A549 (cell line): ENCODE results near the gene ATP5PB. TPM values are rescaled to one million over a fixed set of nuclear protein-coding genes. Genes with fewer than 3 reads are reported as not detected.

Experiments used
- ATAC-seq, 2 experiments: fragments of 200-7000 bp in 1 of 2; fragments of >200 bp in 1 of 2; cut with Nextera tagmentation in 1 of 2; cut with Tn5 transposase in 1 of 2; 3 replicates each; pipeline versions ENCODE4 v1.8.0 to v1.9.1; 2018 to 2020; ENCODE audit warnings: mild to moderate bottlenecking in 1 of 2, moderate library complexity in 1 of 2
- CTCF ChIA-PET: fragments of 300-600 bp; sonication (Branson Sonifier 250); formaldehyde crosslinking; extraction: SDS; loops from one replicate; lab custom pipeline; 2021; ENCODE audit warnings: antibody characterized with exemption, inconsistent platforms; lab: Yijun Ruan, JAX
- POLR2A ChIA-PET: fragments of 350-600 bp; formaldehyde crosslinking; extraction: SDS; loops from one replicate; lab custom pipeline; 2021; ENCODE audit warnings: antibody characterized with exemption, inconsistent platforms; lab: Yijun Ruan, JAX
- DNase-seq, 2 experiments: peaks; one replicate each; pipeline versions ENCODE4 v3.0.0 to v3.0.0-alpha.2; 2011 to 2016; ENCODE audit warnings: low read depth in 1 of 2, low spot score in 1 of 2
- FAIRE-seq: peaks from 2 replicates; lab custom pipeline; 2011; peaks lifted over from hg19 to GRCh38; lab: Jason Lieb, UNC
- H3K27ac ChIP-seq, 2 experiments: fragments of >200 bp; sonication (Bioruptor Twin); formaldehyde crosslinking; 3 replicates each; pipeline ENCODE4 v1.5.1; 2016 to 2017
- H3K4me1 ChIP-seq: fragments of >200 bp; sonication (Bioruptor Twin); formaldehyde crosslinking; 3 replicates; pipeline ENCODE4 v1.6.1; 2016
- H3K4me2 ChIP-seq: fragments of >200 bp; sonication (Bioruptor Twin); formaldehyde crosslinking; 3 replicates; pipeline ENCODE4 v1.6.1; 2016
- H3K4me3 ChIP-seq: fragments of >200 bp; sonication (Bioruptor Twin); formaldehyde crosslinking; 3 replicates; pipeline ENCODE4 v1.5.1; 2016
- H3K9me3 ChIP-seq: fragments of >200 bp; sonication (Bioruptor Twin); formaldehyde crosslinking; 3 replicates; pipeline ENCODE4 v1.6.1; 2016
- BHLHE40 ChIP-seq: IDR thresholded peaks from 2 replicates; pipeline ENCODE4 v1.6.1; 2012; ENCODE audit warnings: low read depth, low read length, inconsistent platforms
- CBX2 ChIP-seq: fragments of 200-600 bp; sonication (generic); IDR thresholded peaks from 2 replicates; pipeline ENCODE4 v1.6.1; 2016; ENCODE audit warnings: low read depth, mild to moderate bottlenecking, borderline replicate concordance
- CBX8 ChIP-seq: fragments of 200-600 bp; sonication (generic); IDR thresholded peaks from 2 replicates; pipeline ENCODE4 v1.6.1; 2016
- CEBPB ChIP-seq, 2 experiments: fragments of >200 bp in 1 of 2; sonication (Bioruptor Twin) in 1 of 2; formaldehyde crosslinking in 1 of 2; IDR thresholded peaks; 2 replicates each; pipeline ENCODE4 v1.6.1; 2012 to 2016
- CHD4 ChIP-seq: fragments of 200-600 bp; sonication (generic); IDR thresholded peaks from 2 replicates; pipeline ENCODE4 v1.6.1; 2016; ENCODE audit warnings: antibody characterized with exemption, mild to moderate bottlenecking, borderline replicate concordance
- EHF ChIP-seq: fragments of 250-450 bp; sonication (Bioruptor Pico); IDR thresholded peaks from 2 replicates; pipeline ENCODE4 v1.5.0; 2020; ENCODE audit warnings: mild to moderate bottlenecking
- EHMT2 ChIP-seq: fragments of 200-600 bp; sonication (generic); IDR thresholded peaks from 2 replicates; pipeline ENCODE4 v1.6.1; 2016; ENCODE audit warnings: antibody characterized with exemption, low read depth, mild to moderate bottlenecking, moderate library complexity
- FOSL2 ChIP-seq, 2 experiments: fragments of 450-650 bp in 1 of 2; fragments of >200 bp in 1 of 2; sonication (Bioruptor Twin) in 1 of 2; formaldehyde crosslinking; IDR thresholded peaks; 2 replicates each; pipeline versions ENCODE4 v1.5.0 to v1.6.1; 2016 to 2020; ENCODE audit warnings: mild to moderate bottlenecking in 1 of 2, moderate library complexity in 1 of 2
- GATA3 ChIP-seq: IDR thresholded peaks from 2 replicates; pipeline ENCODE4 v1.6.1; 2012; ENCODE audit warnings: borderline replicate concordance
- HDAC2 ChIP-seq: fragments of 200-600 bp; sonication (generic); IDR thresholded peaks from 2 replicates; pipeline ENCODE4 v1.6.1; 2016
- HOXB13 ChIP-seq: fragments of 250-450 bp; sonication (Bioruptor Pico); IDR thresholded peaks from 2 replicates; pipeline ENCODE4 v1.5.0; 2020; ENCODE audit warnings: low read depth, mild to moderate bottlenecking, moderate library complexity
- JUNB ChIP-seq: fragments of >200 bp; sonication (Bioruptor Twin); formaldehyde crosslinking; IDR thresholded peaks from 2 replicates; pipeline ENCODE4 v1.6.1; 2016
- MAFK ChIP-seq: fragments of 450-650 bp; IDR thresholded peaks from 2 replicates; pipeline ENCODE4 v1.6.1; 2014; ENCODE audit not compliant: partially characterized antibody
- NFE2L2 ChIP-seq: fragments of 150-350 bp; conservative IDR thresholded peaks from 2 replicates; pipeline ENCODE4 v1.6.1; 2014; ENCODE audit warnings: low read length
- NPAS2 ChIP-seq: fragments of 250-450 bp; sonication (Bioruptor Pico); IDR thresholded peaks from 2 replicates; pipeline ENCODE4 v1.8.0; 2022; ENCODE audit warnings: mild to moderate bottlenecking, moderate library complexity, borderline replicate concordance
- PHF8 ChIP-seq: fragments of 200-600 bp; sonication (generic); IDR thresholded peaks from 2 replicates; pipeline ENCODE4 v1.6.1; 2016; ENCODE audit warnings: low read depth, mild to moderate bottlenecking, antibody characterized with exemption, moderate library complexity, borderline replicate concordance
- POLR2AphosphoS2 ChIP-seq: conservative IDR thresholded peaks from 2 replicates; pipeline ENCODE4 v1.6.1; 2012; ENCODE audit warnings: low read length, improper control_type of control experiment, inconsistent platforms
- RCOR1 ChIP-seq: fragments of 150-350 bp; IDR thresholded peaks from 2 replicates; pipeline ENCODE4 v1.6.1; 2014; ENCODE audit warnings: antibody characterized with exemption, low read length, low read depth
- RFX5 ChIP-seq: fragments of 450-650 bp; IDR thresholded peaks from 2 replicates; pipeline ENCODE4 v1.7.1; 2014; ENCODE audit warnings: antibody characterized with exemption, mild to moderate bottlenecking, moderate library complexity
- RNF2 ChIP-seq: fragments of 200-600 bp; sonication (generic); IDR thresholded peaks from 2 replicates; pipeline ENCODE4 v1.6.1; 2016; ENCODE audit warnings: low read depth, mild to moderate bottlenecking, antibody characterized with exemption, moderate library complexity, borderline replicate concordance
- SREBF2 ChIP-seq: fragments of 450-650 bp; IDR thresholded peaks from 2 replicates; pipeline ENCODE4 v1.6.1; 2014; ENCODE audit warnings: mild to moderate bottlenecking, moderate library complexity
- TFCP2L1 ChIP-seq: fragments of 250-450 bp; sonication (Bioruptor Pico); IDR thresholded peaks from 2 replicates; pipeline ENCODE4 v1.5.0; 2021; ENCODE audit warnings: mild to moderate bottlenecking
- TP53 ChIP-seq: fragments of 250-450 bp; sonication (Bioruptor Pico); IDR thresholded peaks from 2 replicates; pipeline ENCODE4 v1.5.0; 2021; ENCODE audit warnings: mild to moderate bottlenecking, moderate library complexity
- ZFP36 ChIP-seq: fragments of 450-650 bp; IDR thresholded peaks from 2 replicates; pipeline ENCODE4 v1.6.1; 2014; ENCODE audit warnings: borderline replicate concordance; ENCODE audit not compliant: partially characterized antibody
- ZSCAN20 ChIP-seq: fragments of 250-450 bp; sonication (Bioruptor Pico); IDR thresholded peaks from 2 replicates; pipeline ENCODE4 v1.8.0; 2022; ENCODE audit warnings: mild to moderate bottlenecking, moderate library complexity
- WGBS: methylation state at CpG from one replicate; pipeline ENCODE4 v1.1.6; 2017; ENCODE audit errors: missing lambda C conversion rate; 5-methylcytosine and 5-hydroxymethylcytosine counted together
- polyA plus RNA-seq, 4 experiments: library from polyadenylated mRNA; depleted of rRNA in 3 of 4; stranded (reverse); fragments of >200 nt; fragmentation: RNase III in 1 of 4; extraction: RNeasy Plus Mini Kit Qiagen cat#74134 plus additional on column Dnase treatment in 1 of 4; gene quantifications; 2 replicates in 3 of 4; 3 replicates in 1 of 4; pipeline ENCODE4 v1.2.3, GENCODE V29; 2011 to 2017
- TF ChIP-seq, protein P1 (sequence below): fragments of >200 bp; sonication (Bioruptor Twin); formaldehyde crosslinking; IDR thresholded peaks from 3 replicates; pipeline ENCODE4 v1.6.1; 2016
- TF ChIP-seq, protein P2 (sequence below): IDR thresholded peaks from 2 replicates; pipeline ENCODE4 v1.6.1; 2012
- TF ChIP-seq, protein P3 (sequence below): fragments of 250-450 bp; sonication (Bioruptor Pico); IDR thresholded peaks from 2 replicates; pipeline ENCODE4 v1.5.0; 2020; ENCODE audit warnings: low read depth, mild to moderate bottlenecking, moderate library complexity
- TF ChIP-seq, protein P4 (sequence below): fragments of 200-600 bp; sonication (generic); IDR thresholded peaks from 2 replicates; pipeline ENCODE4 v1.6.1; 2016; ENCODE audit warnings: antibody characterized with exemption, mild to moderate bottlenecking, moderate library complexity
- TF ChIP-seq, protein P5 (sequence below): fragments of >200 bp; sonication (Bioruptor Twin); formaldehyde crosslinking; IDR thresholded peaks from 3 replicates; pipeline ENCODE4 v1.5.1; 2016

ATP5PB gene
- polyA plus RNA-seq, 2 of the 4 experiments (the other 2 are of a cell fraction): 275 to 300 TPM

DNA sequence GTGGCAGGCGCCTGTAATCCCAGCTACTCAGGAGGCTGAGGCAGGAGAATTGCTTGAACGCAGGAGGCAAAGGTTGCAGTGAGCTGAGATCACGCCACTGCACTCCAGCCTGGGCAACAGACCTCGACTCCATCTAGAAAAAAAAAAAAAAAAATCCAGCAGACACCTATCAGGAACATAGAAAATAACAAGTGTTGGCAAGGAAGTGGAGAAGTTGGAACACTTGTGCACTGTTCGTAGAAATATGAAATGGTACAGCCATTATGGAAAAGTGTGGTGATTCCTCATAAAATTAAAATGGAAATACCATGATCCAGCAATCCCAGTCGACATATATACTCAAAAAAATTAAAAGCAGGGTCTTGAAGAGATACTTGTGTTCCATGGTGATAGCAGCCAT lies 12.5 kb downstream of the ATP5PB start:
- ATAC-seq: no peak
- WGBS: 93% methylated on average over 4 of the region's 6 CpGs
- CTCF ChIA-PET: interaction anchor here (1.7 kb wide), 1 partner anchor 46 kb away, joined by 6 read pairs; no protein-coding TSS in a partner anchor

DNA sequence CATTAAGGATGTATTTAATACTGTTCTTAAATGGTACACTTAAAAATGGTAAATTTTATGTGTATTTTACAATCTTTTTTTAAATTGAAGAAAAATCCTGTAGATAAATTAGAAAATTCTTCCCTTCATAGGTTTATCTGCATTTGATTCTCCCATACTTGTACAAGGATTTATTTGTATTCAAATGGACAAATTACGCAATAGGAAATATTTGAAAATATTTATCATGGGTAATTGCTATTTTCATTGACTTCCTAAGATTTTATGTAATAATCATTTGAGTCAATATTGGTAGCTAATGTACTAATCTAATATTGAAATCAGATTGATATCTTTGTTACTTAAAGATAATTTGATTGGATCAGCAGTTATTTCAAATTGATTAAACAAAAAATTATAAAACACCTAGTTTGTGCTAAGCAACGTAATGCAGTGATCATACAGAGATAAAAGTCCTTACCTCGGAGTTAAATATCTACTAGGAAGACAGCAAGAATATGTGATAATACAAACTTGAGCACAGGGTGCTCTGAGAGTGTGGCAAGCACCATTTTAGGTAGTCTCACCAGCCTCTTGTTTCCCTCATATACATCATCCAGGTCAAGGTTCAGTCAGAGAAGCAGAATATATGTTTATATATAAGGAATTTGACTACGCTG lies 13.2 kb downstream of the ATP5PB start:
- FAIRE-seq (no peak), DNase-seq (no peak), ATAC-seq (no peak)
- H3K9me3 ChIP-seq: no peaks in the 10 kb centered on the region
- ChIA-PET CTCF (interaction anchor here (1.0 to 1.7 kb wide), 2 partner anchors 11 to 45 kb away, joined by 6 read pairs; no protein-coding TSS in a partner anchor), POLR2A (no interaction called here)
- H3K27ac ChIP-seq: no peak overlapping the region
- H3K4me3 ChIP-seq: no peak overlapping the region
- TF ChIP-seq CEBPB (IDR thresholded peaks at IDR 0.05) (peak in 1 of 2 experiments; percentile 45; a peak in 1 of 4 replicates), JUNB (no peak), CHD4 (no peak), RCOR1 (no peak), CBX2 (no peak), MAFK (peak; percentile 52), PHF8 (no peak), HDAC2 (no peak), CBX8 (no peak), NFE2L2 (no peak)
- TF ChIP-seq, protein P1, sequence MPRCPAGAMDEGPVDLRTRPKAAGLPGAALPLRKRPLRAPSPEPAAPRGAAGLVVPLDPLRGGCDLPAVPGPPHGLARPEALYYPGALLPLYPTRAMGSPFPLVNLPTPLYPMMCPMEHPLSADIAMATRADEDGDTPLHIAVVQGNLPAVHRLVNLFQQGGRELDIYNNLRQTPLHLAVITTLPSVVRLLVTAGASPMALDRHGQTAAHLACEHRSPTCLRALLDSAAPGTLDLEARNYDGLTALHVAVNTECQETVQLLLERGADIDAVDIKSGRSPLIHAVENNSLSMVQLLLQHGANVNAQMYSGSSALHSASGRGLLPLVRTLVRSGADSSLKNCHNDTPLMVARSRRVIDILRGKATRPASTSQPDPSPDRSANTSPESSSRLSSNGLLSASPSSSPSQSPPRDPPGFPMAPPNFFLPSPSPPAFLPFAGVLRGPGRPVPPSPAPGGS: no peak
- TF ChIP-seq, protein P2, sequence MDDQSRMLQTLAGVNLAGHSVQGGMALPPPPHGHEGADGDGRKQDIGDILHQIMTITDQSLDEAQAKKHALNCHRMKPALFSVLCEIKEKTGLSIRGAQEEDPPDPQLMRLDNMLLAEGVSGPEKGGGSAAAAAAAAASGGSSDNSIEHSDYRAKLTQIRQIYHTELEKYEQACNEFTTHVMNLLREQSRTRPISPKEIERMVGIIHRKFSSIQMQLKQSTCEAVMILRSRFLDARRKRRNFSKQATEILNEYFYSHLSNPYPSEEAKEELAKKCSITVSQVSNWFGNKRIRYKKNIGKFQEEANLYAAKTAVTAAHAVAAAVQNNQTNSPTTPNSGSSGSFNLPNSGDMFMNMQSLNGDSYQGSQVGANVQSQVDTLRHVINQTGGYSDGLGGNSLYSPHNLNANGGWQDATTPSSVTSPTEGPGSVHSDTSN: no peak
- TF ChIP-seq, protein P3, sequence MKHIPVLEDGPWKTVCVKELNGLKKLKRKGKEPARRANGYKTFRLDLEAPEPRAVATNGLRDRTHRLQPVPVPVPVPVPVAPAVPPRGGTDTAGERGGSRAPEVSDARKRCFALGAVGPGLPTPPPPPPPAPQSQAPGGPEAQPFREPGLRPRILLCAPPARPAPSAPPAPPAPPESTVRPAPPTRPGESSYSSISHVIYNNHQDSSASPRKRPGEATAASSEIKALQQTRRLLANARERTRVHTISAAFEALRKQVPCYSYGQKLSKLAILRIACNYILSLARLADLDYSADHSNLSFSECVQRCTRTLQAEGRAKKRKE: no peak
- 91% methylated on average over 4 of the region's 4 CpGs for WGBS
- H3K4me2 ChIP-seq: no peak overlapping the region
- H3K4me1 ChIP-seq: no peaks in the 10 kb centered on the region

More for the DNA sequence above, 12.5 kb downstream of the ATP5PB start:
- Histone ChIP-seq H3K9me3 (no peaks in the 10 kb centered on the region), H3K4me3 (no peak overlapping the region)
- no peak for TF ChIP-seq RFX5
- no peak for TF ChIP-seq HOXB13 (CRISPR knock-in tag)
- no peak for TF ChIP-seq ZSCAN20
- TF ChIP-seq, protein P4, sequence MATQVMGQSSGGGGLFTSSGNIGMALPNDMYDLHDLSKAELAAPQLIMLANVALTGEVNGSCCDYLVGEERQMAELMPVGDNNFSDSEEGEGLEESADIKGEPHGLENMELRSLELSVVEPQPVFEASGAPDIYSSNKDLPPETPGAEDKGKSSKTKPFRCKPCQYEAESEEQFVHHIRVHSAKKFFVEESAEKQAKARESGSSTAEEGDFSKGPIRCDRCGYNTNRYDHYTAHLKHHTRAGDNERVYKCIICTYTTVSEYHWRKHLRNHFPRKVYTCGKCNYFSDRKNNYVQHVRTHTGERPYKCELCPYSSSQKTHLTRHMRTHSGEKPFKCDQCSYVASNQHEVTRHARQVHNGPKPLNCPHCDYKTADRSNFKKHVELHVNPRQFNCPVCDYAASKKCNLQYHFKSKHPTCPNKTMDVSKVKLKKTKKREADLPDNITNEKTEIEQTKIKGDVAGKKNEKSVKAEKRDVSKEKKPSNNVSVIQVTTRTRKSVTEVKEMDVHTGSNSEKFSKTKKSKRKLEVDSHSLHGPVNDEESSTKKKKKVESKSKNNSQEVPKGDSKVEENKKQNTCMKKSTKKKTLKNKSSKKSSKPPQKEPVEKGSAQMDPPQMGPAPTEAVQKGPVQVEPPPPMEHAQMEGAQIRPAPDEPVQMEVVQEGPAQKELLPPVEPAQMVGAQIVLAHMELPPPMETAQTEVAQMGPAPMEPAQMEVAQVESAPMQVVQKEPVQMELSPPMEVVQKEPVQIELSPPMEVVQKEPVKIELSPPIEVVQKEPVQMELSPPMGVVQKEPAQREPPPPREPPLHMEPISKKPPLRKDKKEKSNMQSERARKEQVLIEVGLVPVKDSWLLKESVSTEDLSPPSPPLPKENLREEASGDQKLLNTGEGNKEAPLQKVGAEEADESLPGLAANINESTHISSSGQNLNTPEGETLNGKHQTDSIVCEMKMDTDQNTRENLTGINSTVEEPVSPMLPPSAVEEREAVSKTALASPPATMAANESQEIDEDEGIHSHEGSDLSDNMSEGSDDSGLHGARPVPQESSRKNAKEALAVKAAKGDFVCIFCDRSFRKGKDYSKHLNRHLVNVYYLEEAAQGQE: no peak
- TF ChIP-seq, protein P5, sequence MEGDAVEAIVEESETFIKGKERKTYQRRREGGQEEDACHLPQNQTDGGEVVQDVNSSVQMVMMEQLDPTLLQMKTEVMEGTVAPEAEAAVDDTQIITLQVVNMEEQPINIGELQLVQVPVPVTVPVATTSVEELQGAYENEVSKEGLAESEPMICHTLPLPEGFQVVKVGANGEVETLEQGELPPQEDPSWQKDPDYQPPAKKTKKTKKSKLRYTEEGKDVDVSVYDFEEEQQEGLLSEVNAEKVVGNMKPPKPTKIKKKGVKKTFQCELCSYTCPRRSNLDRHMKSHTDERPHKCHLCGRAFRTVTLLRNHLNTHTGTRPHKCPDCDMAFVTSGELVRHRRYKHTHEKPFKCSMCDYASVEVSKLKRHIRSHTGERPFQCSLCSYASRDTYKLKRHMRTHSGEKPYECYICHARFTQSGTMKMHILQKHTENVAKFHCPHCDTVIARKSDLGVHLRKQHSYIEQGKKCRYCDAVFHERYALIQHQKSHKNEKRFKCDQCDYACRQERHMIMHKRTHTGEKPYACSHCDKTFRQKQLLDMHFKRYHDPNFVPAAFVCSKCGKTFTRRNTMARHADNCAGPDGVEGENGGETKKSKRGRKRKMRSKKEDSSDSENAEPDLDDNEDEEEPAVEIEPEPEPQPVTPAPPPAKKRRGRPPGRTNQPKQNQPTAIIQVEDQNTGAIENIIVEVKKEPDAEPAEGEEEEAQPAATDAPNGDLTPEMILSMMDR: no peak
- no peak for TF ChIP-seq EHMT2
- TF ChIP-seq TFCP2L1 (CRISPR knock-in tag): no peak
- TF ChIP-seq, protein P3: no peak
- no peak for TF ChIP-seq POLR2AphosphoS2
- no peak for TF ChIP-seq GATA3
- no peak for TF ChIP-seq SREBF2
- TF ChIP-seq RNF2: no peak
- no peak for TF ChIP-seq BHLHE40
- no peak for TF ChIP-seq TP53 (CRISPR knock-in tag)
- no peak for TF ChIP-seq NPAS2
- no peak for TF ChIP-seq FOSL2 (IDR thresholded peaks at IDR 0.05)
- no peak for TF ChIP-seq FOSL2 (CRISPR knock-in tag; IDR thresholded peaks at IDR 0.05)
- TF ChIP-seq NFE2L2: no peak
- TF ChIP-seq ZFP36: no peak
- no peak for TF ChIP-seq EHF (CRISPR knock-in tag)
- TF ChIP-seq CBX8: no peak
- TF ChIP-seq, all 56 proteins: peak for 0
- Histone ChIP-seq H3K4me1 (no peaks in the 10 kb centered on the region), H3K4me2 (no peak overlapping the region), H3K27ac (no peak overlapping the region)
- POLR2A ChIA-PET: no interaction called here
- DNase-seq (no peak), FAIRE-seq (no peak)
